GM12878 (cell line): Measurements from ENCODE around the gene SNAPC2. TPM values are rescaled to one million over a fixed set of nuclear protein-coding genes. Genes with fewer than 3 reads are reported as not detected.

Experiments used
- ATAC-seq: fragments of 200-7000 bp; cut with Tn5 transposase; 3 replicates; pipeline ENCODE4 v1.9.1; 2020; ENCODE audit warnings: mild to moderate bottlenecking, moderate library complexity
- BruUV-seq: library from RNA; stranded (reverse); fragments of 400-500 nt; replicated peaks from 2 replicates; lab custom pipeline; 2021; lab: Mats Ljungman, UMichigan
- CTCF ChIA-PET: fragments of 300-600 bp; sonication (Branson Sonifier 250); formaldehyde crosslinking; extraction: SDS; loops from one replicate; lab custom pipeline; 2021; ENCODE audit warnings: inconsistent platforms; lab: Yijun Ruan, JAX
- POLR2A ChIA-PET: fragments of 350-600 bp; formaldehyde crosslinking; extraction: SDS; loops from one replicate; lab custom pipeline; 2021; ENCODE audit warnings: inconsistent platforms; lab: Charles Lee
- RAD21 ChIA-PET: fragments of 300-600 bp; sonication (Branson Sonifier 250); formaldehyde crosslinking; loops from one replicate; lab custom pipeline; 2023; ENCODE audit warnings: antibody characterized with exemption; ENCODE audit not compliant: unreplicated experiment; lab: Charles Lee
- SMC1A ChIA-PET: fragments of 300-600 bp; sonication (Branson Sonifier 250); formaldehyde crosslinking; loops from one replicate; lab custom pipeline; 2023; ENCODE audit not compliant: unreplicated experiment, uncharacterized antibody; lab: Charles Lee
- DNase-seq: peaks from one replicate; pipeline ENCODE4 v3.0.0-alpha.2; 2011; ENCODE audit warnings: low read depth, low spot score
- FAIRE-seq: peaks from 3 replicates; lab custom pipeline; 2011; peaks lifted over from hg19 to GRCh38; lab: Jason Lieb, UNC
- H2AFZ ChIP-seq: 2 replicates; pipeline ENCODE4 v1.6.0; 2011; ENCODE audit warnings: low read depth, low read length, control low read depth; ENCODE audit not compliant: control insufficient read depth
- H3K27ac ChIP-seq: 2 replicates; pipeline ENCODE4 v1.5.1; 2011; ENCODE audit warnings: control low read depth; ENCODE audit not compliant: control insufficient read depth, insufficient read depth
- H3K27me3 ChIP-seq, 2 experiments: replicated peaks in 1 of 2; 2 replicates each; pipeline versions ENCODE4 v1.6.0 to v1.6.1; 2011; ENCODE audit warnings: low read length in 1 of 2; ENCODE audit not compliant: control insufficient read depth in 2 of 2, insufficient read depth in 2 of 2
- H3K36me3 ChIP-seq, 2 experiments: 2 replicates each; pipeline ENCODE4 v1.5.1; 2011; ENCODE audit warnings: low read length in 1 of 2; ENCODE audit not compliant: control insufficient read depth in 2 of 2, insufficient read depth in 2 of 2
- H3K4me1 ChIP-seq: 2 replicates; pipeline ENCODE4 v1.6.1; 2011; ENCODE audit warnings: mild to moderate bottlenecking, low read length, moderate library complexity, mixed read lengths; ENCODE audit not compliant: control insufficient read depth, insufficient read depth
- H3K4me2 ChIP-seq: 2 replicates; pipeline ENCODE4 v1.6.0; 2011; ENCODE audit warnings: control low read depth; ENCODE audit not compliant: control insufficient read depth, insufficient read depth
- H3K4me3 ChIP-seq: fragments of 200-600 bp; sonication (generic); 2 replicates; pipeline ENCODE4 v1.5.1; 2016
- H3K79me2 ChIP-seq: 2 replicates; pipeline ENCODE4 v1.6.0; 2011; ENCODE audit warnings: low read length; ENCODE audit not compliant: control insufficient read depth, insufficient read depth
- H3K9ac ChIP-seq: 2 replicates; pipeline ENCODE4 v1.8.0; 2011; ENCODE audit warnings: low read length, control low read depth, mixed read lengths; ENCODE audit not compliant: control insufficient read depth, insufficient read depth
- H3K9me3 ChIP-seq: replicated peaks from 3 replicates; pipeline ENCODE4 v1.5.1; 2011; ENCODE audit warnings: mild to moderate bottlenecking, low read length; ENCODE audit not compliant: control insufficient read depth, insufficient read depth
- H4K20me1 ChIP-seq: 2 replicates; pipeline ENCODE4 v1.6.0; 2011; ENCODE audit not compliant: control insufficient read depth, insufficient read depth
- CTCF ChIP-seq, 3 experiments: IDR thresholded peaks in 2 of 3; conservative IDR thresholded peaks in 1 of 3; 2 replicates each; pipeline ENCODE4 v1.5.1; 2011; ENCODE audit warnings: low read depth in 3 of 3, low read length in 3 of 3, mild to moderate bottlenecking in 3 of 3, control low read depth in 2 of 3, moderate library complexity in 2 of 3, inconsistent platforms in 1 of 3, mixed read lengths in 1 of 3; ENCODE audit not compliant: control insufficient read depth in 2 of 3, insufficient read depth in 1 of 3; ENCODE audit errors: extremely low read depth in 1 of 3
- E2F4 ChIP-seq: IDR thresholded peaks from 2 replicates; pipeline ENCODE4 v1.6.1; 2012; ENCODE audit warnings: low read depth, low read length, improper control_type of control experiment
- ELK1 ChIP-seq: IDR thresholded peaks from 2 replicates; pipeline ENCODE4 v1.6.1; 2012; ENCODE audit warnings: low read depth, low read length, improper control_type of control experiment
- FOS ChIP-seq: IDR thresholded peaks from 3 replicates; pipeline ENCODE4 v1.6.1; 2011; ENCODE audit warnings: borderline replicate concordance; ENCODE audit not compliant: insufficient read length; ENCODE audit errors: extremely low read depth
- JUNB ChIP-seq: IDR thresholded peaks from 2 replicates; pipeline ENCODE4 v1.6.1; 2016; ENCODE audit warnings: antibody characterized with exemption, mild to moderate bottlenecking
- JUND ChIP-seq: IDR thresholded peaks from 2 replicates; pipeline ENCODE4 v1.6.1; 2012; ENCODE audit warnings: low read depth, mild to moderate bottlenecking, low read length, improper control_type of control experiment, moderate library complexity
- MYB ChIP-seq: fragments of 150-350 bp; IDR thresholded peaks from 2 replicates; pipeline ENCODE4 v1.6.1; 2014; ENCODE audit warnings: mild to moderate bottlenecking, low read depth, low read length, borderline replicate concordance
- NBN ChIP-seq: fragments of 450-650 bp; IDR thresholded peaks from 2 replicates; pipeline ENCODE4 v1.6.1; 2016
- NFXL1 ChIP-seq: fragments of 450-650 bp; IDR thresholded peaks from 2 replicates; pipeline ENCODE4 v1.6.1; 2017; ENCODE audit warnings: antibody characterized with exemption, mild to moderate bottlenecking, borderline replicate concordance
- SMAD5 ChIP-seq: IDR thresholded peaks from 2 replicates; pipeline ENCODE4 v1.6.1; 2016; ENCODE audit warnings: antibody characterized with exemption, low read depth
- SUPT20H ChIP-seq: IDR thresholded peaks from 2 replicates; pipeline ENCODE4 v1.6.1; 2011; ENCODE audit warnings: low read depth, mild to moderate bottlenecking, low read length, moderate library complexity, borderline replicate concordance; ENCODE audit not compliant: control insufficient read depth
- TCF7 ChIP-seq: IDR thresholded peaks from 2 replicates; pipeline ENCODE4 v1.6.1; 2014; ENCODE audit warnings: antibody characterized with exemption, borderline replicate concordance
- USF1 ChIP-seq: IDR thresholded peaks from 2 replicates; pipeline ENCODE4 v1.6.1; 2011; ENCODE audit warnings: borderline replicate concordance, low read depth, mild to moderate bottlenecking, moderate library complexity, mixed read lengths, low read length; ENCODE audit not compliant: insufficient read depth; ENCODE audit errors: extremely low read length
- WRNIP1 ChIP-seq: IDR thresholded peaks from 2 replicates; pipeline ENCODE4 v1.6.1; 2011; ENCODE audit warnings: low read depth, low read length, improper control_type of control experiment, borderline replicate concordance
- ZBTB11 ChIP-seq: fragments of 450-650 bp; formaldehyde crosslinking; IDR thresholded peaks from 2 replicates; pipeline ENCODE4 v1.5.0; 2022; ENCODE audit warnings: mild to moderate bottlenecking, missing genetic modification characterization
- ZNF217 ChIP-seq: fragments of 450-650 bp; IDR thresholded peaks from 2 replicates; pipeline ENCODE4 v1.6.1; 2017; ENCODE audit warnings: antibody characterized with exemption, mild to moderate bottlenecking
- ZNF24 ChIP-seq: fragments of 450-650 bp; IDR thresholded peaks from 2 replicates; pipeline ENCODE4 v1.6.1; 2017; ENCODE audit warnings: antibody characterized with exemption, mild to moderate bottlenecking
- WGBS: methylation state at CpG from one replicate; pipeline ENCODE4 v1.1.6; 2016; ENCODE audit warnings: low lambda C conversion rate; ENCODE audit not compliant: insufficient replicate concordance, insufficient coverage; ENCODE audit errors: missing lambda C conversion rate; 5-methylcytosine and 5-hydroxymethylcytosine counted together
- in situ Hi-C: fragments of 300-500 bp; cut with MboI; formaldehyde crosslinking; loops from 9 replicates; pipeline ENCODE4 v1.14.3; 2018; ENCODE audit warnings: mixed read lengths
- intact Hi-C: fragments of 100-400 bp; cut with micrococcal nuclease; formaldehyde crosslinking; loops from one replicate; pipeline ENCODE4 v1.14.2; 2022; ENCODE audit not compliant: unreplicated experiment
- polyA plus RNA-seq, 11 experiments: library from polyadenylated mRNA; depleted of rRNA in 4 of 11; unstranded in 6 of 11; stranded (reverse) in 5 of 11; fragments of >200 nt; fragmentation: Nextera tagmentation in 4 of 11; fragmentation: Illumina TruSeq in 1 of 11; extraction: Ambion mirVana in 4 of 11; extraction: Trizol in 1 of 11; gene quantifications; 1 replicate in 1 of 11; 2 replicates in 10 of 11; pipeline versions ENCODE4 v1.2.1 to v1.2.3, GENCODE V29; 2011 to 2016; ENCODE audit warnings: inconsistent platforms in 2 of 11, missing spikeins in 2 of 11, low read depth in 1 of 11
- total RNA-seq, 4 experiments: library from RNA; depleted of rRNA in 3 of 4; stranded (reverse); fragments of >200 nt in 3 of 4; fragmentation: Illumina TruSeq in 1 of 4; extraction: Trizol in 1 of 4; gene quantifications; 2 replicates each; pipeline versions ENCODE4 v1.2.1 to v1.2.3, GENCODE V29; 2013 to 2021

Gene SNAPC2
- total and polyA plus RNA-seq, 10 of the 15 experiments (the other 5 are each of a cell fraction or from before 2014, with no cell fraction given) = 0.19 to 20.8 (median 12.6) TPM

- no peak for FAIRE-seq
- CTCF ChIA-PET = no interaction called here
- Histone ChIP-seq H3K9ac (no peak overlapping the region), H3K9me3 (no peaks in the 10 kb centered on the region), H3K27ac (no peak overlapping the region), H2AFZ (no peak overlapping the region), H3K4me3 (no peak overlapping the region), H3K27me3 (peaks cover 0 to 2% of the 10 kb centered on the region in 2 experiments; a peak in 2 of 4 replicates), H3K36me3 (no peaks in the 10 kb centered on the region), H3K79me2 (no peaks in the 10 kb centered on the region), H3K4me1 (no peaks in the 10 kb centered on the region), H4K20me1 (no peaks in the 10 kb centered on the region), H3K4me2 (no peak overlapping the region)
- BruUV-seq = no TSS peak
- SMC1A ChIA-PET = no interaction called here
- RAD21 ChIA-PET = no interaction called here
- in situ Hi-C loops (no loop called here), intact Hi-C loops (no loop called here)
- DNase-seq = no peak
- POLR2A ChIA-PET = no interaction called here
- WGBS = 53% methylated on average over 8 of the region's 8 CpGs
- ATAC-seq = no peak
- TF ChIP-seq USF1 (no peak), CTCF (IDR thresholded peaks at IDR 0.05 in 2 of 3, conservative IDR thresholded peaks at IDR 0.05 in 1 of 3; ENCODE audit: control insufficient read depth in 2 of 3, extremely low read depth in 1 of 3, insufficient read depth in 1 of 3, low read depth in 3 of 3, low read length in 3 of 3) (no peak), NFXL1 (no peak), ZNF217 (no peak), NBN (no peak), ZBTB11 (CRISPR knock-in tag) (no peak), SMAD5 (no peak), E2F4 (no peak), JUND (no peak), JUNB (no peak), TCF7 (no peak), FOS (no peak), MYB (no peak), ELK1 (no peak), SUPT20H (no peak), ZNF24 (no peak), WRNIP1 (no peak)
Observed at GRCh38 chr19:7888826-7889217, 31.3 kb upstream of the SNAPC2 start.
